ENCODE measurements around the gene IGSF1.

Gene IGSF1

DNA sequence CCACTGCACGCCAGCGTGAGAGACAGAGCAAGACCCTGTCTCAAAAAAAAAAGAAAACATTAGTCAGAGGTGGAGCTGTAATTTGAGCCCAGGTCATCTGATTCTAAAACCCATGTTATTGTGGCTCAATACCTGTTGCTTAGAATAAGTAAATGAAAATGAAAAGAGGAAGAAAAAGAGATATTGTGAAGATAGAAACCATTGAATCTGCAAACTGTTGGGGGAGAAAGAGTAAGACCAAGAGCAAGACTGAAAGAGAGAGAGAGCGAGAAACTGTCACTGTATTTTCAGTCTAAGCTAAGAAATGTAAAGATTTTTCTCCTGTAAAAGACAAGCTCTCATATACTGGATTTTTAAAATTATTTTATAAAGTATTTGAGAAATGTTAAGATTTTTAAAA lies 9.7 kb upstream of the IGSF1 start:
- H3K4me3 ChIP-seq (ENCODE audit: low read length), result no peak overlapping the region
- H3K9me3 ChIP-seq (ENCODE audit: low read length), result no peaks in the 10 kb centered on the region
- H3K4me1 ChIP-seq (ENCODE audit: insufficient read depth, low read length), result no peaks in the 10 kb centered on the region
- H2AFZ ChIP-seq (ENCODE audit: low read depth, low read length), result no peak overlapping the region
- H3K27me3 ChIP-seq (ENCODE audit: insufficient read depth, low read length), result peaks cover 2% of the 10 kb centered on the region
- no peaks in the 10 kb centered on the region for H3K36me3 ChIP-seq (ENCODE audit: insufficient read depth, low read length)

DNA sequence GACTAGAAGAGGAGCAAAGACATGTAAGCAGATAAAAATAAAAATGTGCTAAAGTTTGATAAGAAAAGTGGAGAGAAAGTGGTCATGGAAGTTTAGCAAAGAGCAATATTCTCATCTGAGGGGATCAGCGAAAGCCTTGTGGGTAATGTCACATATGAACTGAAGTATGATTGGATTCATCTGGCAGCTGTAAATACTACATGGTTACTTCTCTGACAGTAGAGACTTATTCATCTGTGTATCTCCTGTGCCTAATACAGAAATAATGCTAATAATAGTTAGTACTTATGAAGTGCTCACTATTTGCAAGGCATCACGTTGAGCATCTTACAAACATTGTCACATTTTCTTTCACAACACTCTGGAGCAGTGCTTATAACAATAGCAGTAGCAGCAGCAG lies 8.9 kb upstream of the IGSF1 start:
- H3K4me1 ChIP-seq (ENCODE audit: insufficient read depth, low read length), result no peaks in the 10 kb centered on the region
- H2AFZ ChIP-seq (ENCODE audit: low read depth, low read length), result no peak overlapping the region
- H3K27me3 ChIP-seq (ENCODE audit: insufficient read depth, low read length), result peaks cover 2% of the 10 kb centered on the region
- no peaks in the 10 kb centered on the region for H3K9me3 ChIP-seq (ENCODE audit: low read length)
- H3K36me3 ChIP-seq (ENCODE audit: insufficient read depth, low read length), result no peaks in the 10 kb centered on the region
- no peak overlapping the region for H3K4me3 ChIP-seq (ENCODE audit: low read length)

DNA sequence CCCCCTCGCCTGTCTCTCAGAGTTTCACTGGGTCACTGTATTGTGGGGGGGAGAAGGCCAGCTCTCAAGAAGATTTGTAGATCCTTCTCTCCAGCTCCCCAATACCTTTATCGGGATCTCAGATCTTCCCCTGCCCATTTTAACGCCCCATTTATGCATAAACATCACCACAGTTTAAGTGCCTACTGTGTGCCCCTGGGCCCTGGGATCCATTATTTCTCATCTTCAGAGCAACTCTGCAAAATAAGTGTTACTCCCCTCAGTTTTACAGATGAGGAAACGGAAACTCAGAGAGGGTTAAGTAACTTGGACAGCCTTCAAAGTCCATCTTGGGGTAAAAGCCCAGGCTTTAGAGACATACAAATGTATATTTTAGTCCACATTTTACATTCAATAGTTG lies 421 bp upstream of the IGSF1 start:
- Histone ChIP-seq H3K36me3 (ENCODE audit: insufficient read depth, low read length) (no peaks in the 10 kb centered on the region), H2AFZ (ENCODE audit: low read depth, low read length) (no peak overlapping the region), H3K9me3 (ENCODE audit: low read length) (no peaks in the 10 kb centered on the region), H3K4me1 (ENCODE audit: insufficient read depth, low read length) (no peaks in the 10 kb centered on the region), H3K4me3 (ENCODE audit: low read length) (no peak overlapping the region), H3K27me3 (ENCODE audit: insufficient read depth, low read length) (peaks cover 4% of the 10 kb centered on the region)

DNA sequence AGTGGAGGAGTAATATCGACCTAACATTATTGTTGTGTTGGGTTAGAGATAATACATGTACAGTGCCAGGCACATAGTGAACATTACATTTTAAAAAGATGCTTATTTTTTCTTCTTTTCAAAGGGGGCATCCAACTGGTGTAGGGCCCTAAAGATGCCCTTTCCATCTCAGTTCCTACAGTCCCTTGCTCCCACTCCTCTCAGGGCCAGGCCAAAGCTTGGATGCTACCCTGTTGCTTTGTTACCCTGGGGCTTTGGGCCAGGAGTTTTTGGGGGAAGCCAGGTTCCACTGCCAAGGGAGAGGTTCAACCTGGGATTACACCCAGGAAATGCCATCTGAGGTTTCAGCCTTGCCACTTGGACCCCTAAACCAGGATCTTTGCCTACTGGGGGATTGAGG lies 918 bp downstream of the IGSF1 start:
- H2AFZ ChIP-seq (ENCODE audit: low read depth, low read length), result no peak overlapping the region
- no peaks in the 10 kb centered on the region for H3K4me1 ChIP-seq (ENCODE audit: insufficient read depth, low read length)
- peaks cover 4% of the 10 kb centered on the region for H3K27me3 ChIP-seq (ENCODE audit: insufficient read depth, low read length)
- no peak overlapping the region for H3K4me3 ChIP-seq (ENCODE audit: low read length)
- H3K9me3 ChIP-seq (ENCODE audit: low read length), result no peaks in the 10 kb centered on the region
- no peaks in the 10 kb centered on the region for H3K36me3 ChIP-seq (ENCODE audit: insufficient read depth, low read length)

DNA sequence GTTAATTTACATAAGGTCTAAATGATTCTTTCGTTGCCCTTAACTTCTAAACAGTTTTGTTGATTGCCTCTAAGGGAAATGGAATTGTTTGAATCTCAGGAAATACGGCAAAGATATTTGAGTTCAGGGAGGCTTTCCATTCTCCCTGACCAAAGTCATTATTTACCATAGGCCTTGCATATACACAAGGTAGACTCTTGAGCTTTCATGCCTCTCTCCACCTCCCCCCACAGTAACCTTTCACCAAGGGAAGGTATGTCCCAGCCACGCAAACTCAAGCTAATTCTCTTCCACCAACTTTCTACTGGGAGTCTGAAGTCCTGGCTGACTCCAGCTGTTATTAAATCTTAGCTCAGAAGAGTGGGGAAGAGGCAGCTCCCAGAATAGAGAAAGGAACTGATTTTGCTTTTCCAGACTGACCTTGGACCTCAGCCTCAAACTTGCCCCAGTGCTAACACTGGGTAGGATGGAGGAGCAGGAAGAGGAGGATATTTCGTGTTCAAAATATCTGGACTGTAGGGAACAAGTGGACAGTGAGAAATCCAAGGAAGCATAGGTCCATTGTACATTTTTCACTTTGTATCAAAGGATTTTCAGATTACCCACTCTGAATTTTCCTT lies 1.4 kb downstream of the IGSF1 start:
- Histone ChIP-seq H3K4me3 (ENCODE audit: low read length) (no peak overlapping the region), H3K36me3 (ENCODE audit: insufficient read depth, low read length) (no peaks in the 10 kb centered on the region), H3K4me1 (ENCODE audit: insufficient read depth, low read length) (no peaks in the 10 kb centered on the region), H3K27me3 (ENCODE audit: insufficient read depth, low read length) (peaks cover 4% of the 10 kb centered on the region), H2AFZ (ENCODE audit: low read depth, low read length) (no peak overlapping the region), H3K9me3 (ENCODE audit: low read length) (no peaks in the 10 kb centered on the region)

DNA sequence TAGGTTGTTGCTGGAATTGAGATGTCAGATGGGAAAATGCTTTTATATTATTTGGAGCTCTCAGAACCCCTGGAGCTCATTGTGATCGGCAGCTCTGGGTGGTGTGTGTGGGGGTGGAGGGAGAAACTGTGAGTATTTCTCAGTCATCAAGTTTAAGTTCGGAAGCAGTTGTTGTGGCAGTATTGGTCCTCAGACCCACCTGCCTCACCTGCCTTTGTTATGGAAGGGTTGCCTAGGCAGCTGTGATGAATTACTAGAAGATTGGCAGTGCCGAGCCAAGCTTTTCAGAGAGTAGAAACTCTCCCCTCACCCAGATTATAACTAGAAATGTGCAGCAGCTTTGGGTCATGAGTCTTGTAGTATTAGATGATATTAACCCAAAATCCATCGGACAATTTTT lies 9.5 kb downstream of the IGSF1 start:
- no peaks in the 10 kb centered on the region for H3K36me3 ChIP-seq (ENCODE audit: insufficient read depth, low read length)
- H3K27me3 ChIP-seq (ENCODE audit: insufficient read depth, low read length), result peaks cover 26% of the 10 kb centered on the region
- no peaks in the 10 kb centered on the region for H3K9me3 ChIP-seq (ENCODE audit: low read length)
- H3K4me1 ChIP-seq (ENCODE audit: insufficient read depth, low read length), result no peaks in the 10 kb centered on the region
- H3K4me3 ChIP-seq (ENCODE audit: low read length), result no peak overlapping the region
- no peak overlapping the region for H2AFZ ChIP-seq (ENCODE audit: low read depth, low read length)

DNA sequence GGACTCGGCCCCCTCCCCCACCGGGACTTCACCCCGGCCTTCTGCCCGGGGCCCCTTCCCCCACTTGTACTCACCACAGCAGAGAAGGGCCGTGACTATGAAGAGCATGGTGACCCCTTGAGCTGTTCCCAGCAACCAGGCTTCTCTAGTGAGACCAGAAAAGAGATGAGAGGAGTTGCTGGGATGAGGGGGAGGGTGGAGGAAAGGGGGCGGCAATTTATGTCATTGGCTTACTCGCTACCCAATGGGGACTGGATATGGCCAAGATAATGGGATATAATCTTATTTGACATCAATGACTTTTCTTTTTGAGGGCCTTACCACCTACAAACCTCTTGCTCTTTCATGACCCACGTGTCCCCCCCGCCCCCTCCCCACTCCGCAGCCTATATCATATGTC lies 9.9 kb downstream of the IGSF1 start:
- H3K27me3 ChIP-seq (ENCODE audit: insufficient read depth, low read length), result peaks cover 29% of the 10 kb centered on the region

DNA sequence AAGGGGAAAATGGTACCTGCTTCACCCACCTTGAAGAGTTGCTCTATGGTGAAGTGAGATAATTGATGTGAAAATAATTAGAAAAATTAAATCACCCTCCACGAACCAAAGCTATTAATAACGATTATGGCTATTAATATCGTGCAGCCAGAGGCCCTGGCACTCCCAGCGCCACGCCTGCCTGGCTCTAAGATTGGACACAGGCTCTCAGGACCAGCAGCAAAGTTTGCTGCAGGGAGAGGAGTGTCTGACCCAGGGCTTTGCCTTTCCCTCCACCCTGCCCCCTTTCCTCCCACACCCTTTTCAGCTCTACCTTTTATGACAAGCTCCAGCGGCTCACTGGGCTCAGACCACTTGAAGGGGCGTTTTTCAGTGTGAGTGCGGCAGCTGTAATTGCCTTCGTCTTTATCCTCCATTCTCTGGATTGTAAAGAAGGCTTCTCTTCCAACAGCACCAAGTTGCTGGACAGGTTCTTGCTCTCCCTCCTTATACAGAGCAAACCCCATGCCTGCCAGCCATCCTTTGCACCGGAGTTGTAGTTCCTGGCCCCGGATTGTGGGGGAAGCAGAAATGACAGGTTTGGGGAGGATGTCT lies 11.5 kb downstream of the IGSF1 start:
- Histone ChIP-seq H3K9me3 (ENCODE audit: low read length) (no peaks in the 10 kb centered on the region), H3K4me1 (ENCODE audit: insufficient read depth, low read length) (no peaks in the 10 kb centered on the region), H3K27me3 (ENCODE audit: insufficient read depth, low read length) (peaks cover 29% of the 10 kb centered on the region), H3K36me3 (ENCODE audit: insufficient read depth, low read length) (no peaks in the 10 kb centered on the region), H2AFZ (ENCODE audit: low read depth, low read length) (no peak overlapping the region), H3K4me3 (ENCODE audit: low read length) (no peak overlapping the region)

More for the DNA sequence above, 9.9 kb downstream of the IGSF1 start:
- Histone ChIP-seq H3K4me3 (ENCODE audit: low read length) (no peak overlapping the region), H3K4me1 (ENCODE audit: insufficient read depth, low read length) (no peaks in the 10 kb centered on the region), H3K9me3 (ENCODE audit: low read length) (no peaks in the 10 kb centered on the region), H2AFZ (ENCODE audit: low read depth, low read length) (no peak overlapping the region), H3K36me3 (ENCODE audit: insufficient read depth, low read length) (no peaks in the 10 kb centered on the region)

DNA sequence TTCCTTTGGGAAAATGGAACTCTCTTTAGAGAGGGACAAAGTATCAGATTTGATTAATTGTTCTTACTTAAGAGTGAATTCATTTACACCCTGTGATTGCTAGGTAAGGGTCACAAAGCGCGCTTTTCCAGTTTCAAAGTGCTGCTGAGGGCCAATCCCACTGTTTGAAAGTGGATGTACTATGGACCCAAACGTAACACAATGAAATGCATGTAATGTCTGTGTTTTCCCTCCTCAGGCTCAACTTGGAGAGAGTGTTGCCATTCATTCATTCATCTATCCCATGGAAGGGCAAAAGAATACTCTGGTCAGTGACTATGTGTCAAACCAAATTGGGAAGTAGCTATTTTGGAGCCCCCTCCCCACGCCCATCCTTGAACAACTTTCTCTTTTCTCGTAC lies 16.1 kb downstream of the IGSF1 start:
- H3K4me3 ChIP-seq (ENCODE audit: low read length), result no peak overlapping the region
- H3K9me3 ChIP-seq (ENCODE audit: low read length), result no peaks in the 10 kb centered on the region
- peaks cover 15% of the 10 kb centered on the region for H3K27me3 ChIP-seq (ENCODE audit: insufficient read depth, low read length)
- no peaks in the 10 kb centered on the region for H3K36me3 ChIP-seq (ENCODE audit: insufficient read depth, low read length)
- H3K4me1 ChIP-seq (ENCODE audit: insufficient read depth, low read length), result no peaks in the 10 kb centered on the region
- H2AFZ ChIP-seq (ENCODE audit: low read depth, low read length), result no peak overlapping the region

DNA sequence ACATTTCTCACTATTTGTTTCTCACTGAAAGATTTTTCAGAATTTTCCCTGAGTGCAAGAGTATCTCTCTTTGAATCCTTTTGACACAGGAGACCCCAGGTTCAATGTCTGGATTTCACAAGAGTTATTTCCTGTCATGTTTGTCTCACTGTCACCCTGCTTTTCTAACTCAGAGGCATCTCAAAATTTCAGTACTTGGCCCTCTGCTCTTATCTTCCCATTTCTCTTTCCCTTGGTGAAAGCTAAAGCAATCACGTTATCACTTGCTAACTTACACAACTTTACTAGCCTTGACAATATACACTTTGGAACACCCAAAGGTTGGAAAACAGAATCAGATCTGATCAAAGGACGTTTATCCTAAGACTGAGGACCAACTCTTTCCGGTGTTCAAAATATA lies 17.3 kb downstream of the IGSF1 start:
- H3K36me3 ChIP-seq (ENCODE audit: insufficient read depth, low read length), result no peaks in the 10 kb centered on the region
- no peaks in the 10 kb centered on the region for H3K4me1 ChIP-seq (ENCODE audit: insufficient read depth, low read length)
- H3K27me3 ChIP-seq (ENCODE audit: insufficient read depth, low read length), result peaks cover 14% of the 10 kb centered on the region
- H3K4me3 ChIP-seq (ENCODE audit: low read length), result no peak overlapping the region
- H2AFZ ChIP-seq (ENCODE audit: low read depth, low read length), result no peak overlapping the region
- H3K9me3 ChIP-seq (ENCODE audit: low read length), result no peaks in the 10 kb centered on the region

DNA sequence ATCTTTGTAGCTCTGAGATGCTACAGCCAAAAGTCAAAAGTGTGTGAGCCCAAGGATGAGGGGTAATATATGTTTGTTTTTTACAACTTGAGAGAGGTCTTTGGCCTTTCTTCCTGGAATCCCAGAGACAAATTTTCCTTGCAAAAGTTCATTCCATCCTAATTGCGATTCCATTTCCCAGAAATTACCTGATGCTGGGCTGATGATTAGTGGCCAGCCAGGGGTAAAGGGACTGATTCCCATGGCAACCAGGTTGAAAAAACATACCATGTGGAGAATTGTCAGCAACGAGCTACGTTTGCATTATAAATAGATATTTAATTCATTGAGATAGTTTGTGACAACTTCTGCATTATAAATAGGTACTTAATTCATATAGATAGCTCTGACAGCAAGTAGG lies 17.8 kb downstream of the IGSF1 start:
- H3K9me3 ChIP-seq (ENCODE audit: low read length), result no peaks in the 10 kb centered on the region
- H3K27me3 ChIP-seq (ENCODE audit: insufficient read depth, low read length), result peaks cover 12% of the 10 kb centered on the region
- H3K4me3 ChIP-seq (ENCODE audit: low read length), result no peak overlapping the region
- H2AFZ ChIP-seq (ENCODE audit: low read depth, low read length), result no peak overlapping the region
- H3K4me1 ChIP-seq (ENCODE audit: insufficient read depth, low read length), result no peaks in the 10 kb centered on the region
- no peaks in the 10 kb centered on the region for H3K36me3 ChIP-seq (ENCODE audit: insufficient read depth, low read length)

DNA sequence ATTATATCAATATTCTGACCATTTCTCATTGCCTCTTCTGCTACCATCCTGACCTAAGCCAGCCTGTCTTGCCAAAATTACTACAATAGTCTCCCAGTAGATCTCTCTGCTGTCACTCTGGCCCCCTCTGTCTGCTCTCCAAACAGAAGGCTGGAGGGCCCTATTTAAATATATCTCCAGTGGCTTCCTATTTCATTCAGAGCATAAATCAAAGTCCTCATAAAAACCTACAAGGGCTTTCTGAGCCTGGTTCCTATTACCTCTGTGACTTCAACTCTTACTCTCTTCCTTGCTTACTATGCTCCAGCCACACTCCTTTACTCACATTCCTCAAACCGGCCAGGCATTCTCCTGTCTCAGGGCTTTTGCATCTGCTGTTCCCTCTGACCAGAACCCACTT lies 19.0 kb downstream of the IGSF1 start:
- no peaks in the 10 kb centered on the region for H3K9me3 ChIP-seq (ENCODE audit: low read length)
- H3K27me3 ChIP-seq (ENCODE audit: insufficient read depth, low read length), result peaks cover 3% of the 10 kb centered on the region
- H3K4me1 ChIP-seq (ENCODE audit: insufficient read depth, low read length), result no peaks in the 10 kb centered on the region
- H2AFZ ChIP-seq (ENCODE audit: low read depth, low read length), result no peak overlapping the region
- no peaks in the 10 kb centered on the region for H3K36me3 ChIP-seq (ENCODE audit: insufficient read depth, low read length)
- H3K4me3 ChIP-seq (ENCODE audit: low read length), result no peak overlapping the region

DNA sequence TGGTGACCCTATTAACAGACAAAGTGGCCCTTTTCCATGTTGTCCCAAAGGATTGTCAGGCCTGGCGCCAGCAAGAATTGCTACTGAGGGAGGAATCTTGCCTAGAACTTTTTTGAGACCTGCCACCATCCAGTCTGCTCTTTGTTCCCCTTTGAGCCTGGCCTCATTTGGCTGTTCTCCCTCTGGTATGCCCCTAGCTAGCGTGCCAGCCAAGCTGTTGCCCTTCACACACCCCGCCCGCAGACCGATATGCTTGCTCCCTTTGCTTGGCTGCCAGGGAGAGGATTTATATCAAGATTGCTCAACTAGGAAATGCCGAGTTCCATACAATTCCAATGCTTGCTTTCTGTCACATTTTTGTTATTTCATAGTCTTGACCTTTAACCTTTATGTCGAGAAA lies 24.4 kb downstream of the IGSF1 start:
- no peaks in the 10 kb centered on the region for H3K27me3 ChIP-seq (ENCODE audit: insufficient read depth, low read length)
- H2AFZ ChIP-seq (ENCODE audit: low read depth, low read length), result no peak overlapping the region
- H3K4me3 ChIP-seq (ENCODE audit: low read length), result no peak overlapping the region
- no peaks in the 10 kb centered on the region for H3K4me1 ChIP-seq (ENCODE audit: insufficient read depth, low read length)
- no peaks in the 10 kb centered on the region for H3K9me3 ChIP-seq (ENCODE audit: low read length)
- H3K36me3 ChIP-seq (ENCODE audit: insufficient read depth, low read length), result no peaks in the 10 kb centered on the region

DNA sequence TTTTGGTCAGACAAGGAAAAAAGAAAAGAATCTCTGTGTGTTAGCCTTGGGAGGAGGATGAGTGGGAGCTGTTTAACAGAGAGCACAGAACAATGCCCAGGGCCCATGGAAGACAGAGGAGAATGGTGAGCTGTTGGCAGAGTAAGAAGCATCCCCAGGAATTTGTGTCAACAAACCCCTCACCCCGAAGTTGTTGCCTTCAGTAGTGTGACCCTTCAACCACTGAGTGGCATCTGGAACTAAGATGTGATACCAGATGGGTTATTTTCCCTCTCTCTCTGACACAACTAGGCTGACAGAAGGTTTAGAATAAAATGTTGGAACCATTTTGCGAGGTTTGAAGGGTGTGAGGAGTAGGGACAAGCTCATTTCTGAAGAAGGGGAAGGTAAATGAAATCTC lies 25.1 kb downstream of the IGSF1 start:
- Histone ChIP-seq H3K9me3 (ENCODE audit: low read length) (no peaks in the 10 kb centered on the region), H3K4me1 (ENCODE audit: insufficient read depth, low read length) (no peaks in the 10 kb centered on the region), H3K36me3 (ENCODE audit: insufficient read depth, low read length) (no peaks in the 10 kb centered on the region), H3K27me3 (ENCODE audit: insufficient read depth, low read length) (no peaks in the 10 kb centered on the region), H3K4me3 (ENCODE audit: low read length) (no peak overlapping the region), H2AFZ (ENCODE audit: low read depth, low read length) (no peak overlapping the region)

All from neuron (in vitro differentiated cells).